ENCODE data around the gene MCC.

DNA sequence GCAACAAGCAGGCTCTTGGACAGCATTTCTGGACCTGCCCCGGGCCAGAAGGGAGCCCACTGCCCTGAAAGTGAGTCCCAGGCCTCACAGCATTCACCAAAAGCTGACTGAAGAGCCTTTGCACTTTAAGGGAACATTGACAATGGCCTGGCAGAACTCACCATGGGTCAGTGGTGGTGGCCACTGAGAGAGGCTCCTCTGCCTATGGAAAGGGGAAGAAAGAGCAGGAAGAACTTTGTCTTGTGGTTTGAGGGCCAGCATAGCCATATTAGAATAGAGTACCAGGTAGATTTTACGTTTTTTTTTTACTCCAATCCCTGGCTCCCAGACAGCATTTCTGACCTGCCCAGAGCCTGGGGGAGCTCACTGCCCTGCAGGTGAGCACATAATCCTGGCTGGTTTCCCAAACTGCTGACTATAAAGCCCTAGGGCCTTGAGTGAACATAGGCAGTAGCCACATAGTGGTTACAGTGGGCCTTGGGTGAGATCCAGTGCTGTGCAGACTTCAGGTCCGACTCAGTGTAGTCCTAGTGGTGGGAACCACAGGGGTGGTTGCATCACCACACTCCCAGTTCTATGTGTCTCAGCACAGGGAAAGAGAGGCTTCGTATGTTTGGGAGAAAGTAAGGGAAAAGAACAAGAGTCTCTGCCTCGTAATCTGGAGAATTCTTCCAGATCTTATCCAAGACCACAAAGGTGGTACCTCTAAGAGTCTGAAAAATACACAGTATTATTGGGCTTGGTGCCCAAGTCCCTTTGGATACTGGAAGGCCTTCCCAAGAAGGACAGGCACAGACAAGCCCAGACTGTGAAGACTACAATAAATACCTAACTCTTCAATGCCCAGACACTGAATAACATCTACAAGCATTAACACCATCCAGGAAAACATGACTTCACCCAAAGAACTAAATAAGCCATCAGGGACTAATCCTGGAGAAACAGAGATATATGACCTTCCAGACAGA, 143.0 kb downstream of the MCC start:
- TF ChIP-seq RAD21 (IDR thresholded peaks at IDR 0.05; ENCODE audit: low read depth), result no peak
- TF ChIP-seq FOXM1 (IDR thresholded peaks at IDR 0.05; ENCODE audit: borderline replicate concordance, low read depth), result no peak
- TF ChIP-seq MAX (IDR thresholded peaks at IDR 0.05), result no peak
- TF ChIP-seq NFIC (IDR thresholded peaks at IDR 0.05), result no peak
- TF ChIP-seq TAF1 (IDR thresholded peaks at IDR 0.05; ENCODE audit: low read depth), result no peak
- TF ChIP-seq, protein P1, sequence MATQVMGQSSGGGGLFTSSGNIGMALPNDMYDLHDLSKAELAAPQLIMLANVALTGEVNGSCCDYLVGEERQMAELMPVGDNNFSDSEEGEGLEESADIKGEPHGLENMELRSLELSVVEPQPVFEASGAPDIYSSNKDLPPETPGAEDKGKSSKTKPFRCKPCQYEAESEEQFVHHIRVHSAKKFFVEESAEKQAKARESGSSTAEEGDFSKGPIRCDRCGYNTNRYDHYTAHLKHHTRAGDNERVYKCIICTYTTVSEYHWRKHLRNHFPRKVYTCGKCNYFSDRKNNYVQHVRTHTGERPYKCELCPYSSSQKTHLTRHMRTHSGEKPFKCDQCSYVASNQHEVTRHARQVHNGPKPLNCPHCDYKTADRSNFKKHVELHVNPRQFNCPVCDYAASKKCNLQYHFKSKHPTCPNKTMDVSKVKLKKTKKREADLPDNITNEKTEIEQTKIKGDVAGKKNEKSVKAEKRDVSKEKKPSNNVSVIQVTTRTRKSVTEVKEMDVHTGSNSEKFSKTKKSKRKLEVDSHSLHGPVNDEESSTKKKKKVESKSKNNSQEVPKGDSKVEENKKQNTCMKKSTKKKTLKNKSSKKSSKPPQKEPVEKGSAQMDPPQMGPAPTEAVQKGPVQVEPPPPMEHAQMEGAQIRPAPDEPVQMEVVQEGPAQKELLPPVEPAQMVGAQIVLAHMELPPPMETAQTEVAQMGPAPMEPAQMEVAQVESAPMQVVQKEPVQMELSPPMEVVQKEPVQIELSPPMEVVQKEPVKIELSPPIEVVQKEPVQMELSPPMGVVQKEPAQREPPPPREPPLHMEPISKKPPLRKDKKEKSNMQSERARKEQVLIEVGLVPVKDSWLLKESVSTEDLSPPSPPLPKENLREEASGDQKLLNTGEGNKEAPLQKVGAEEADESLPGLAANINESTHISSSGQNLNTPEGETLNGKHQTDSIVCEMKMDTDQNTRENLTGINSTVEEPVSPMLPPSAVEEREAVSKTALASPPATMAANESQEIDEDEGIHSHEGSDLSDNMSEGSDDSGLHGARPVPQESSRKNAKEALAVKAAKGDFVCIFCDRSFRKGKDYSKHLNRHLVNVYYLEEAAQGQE (IDR thresholded peaks at IDR 0.05; ENCODE audit: low read depth), result no peak
- TF ChIP-seq, protein P2, sequence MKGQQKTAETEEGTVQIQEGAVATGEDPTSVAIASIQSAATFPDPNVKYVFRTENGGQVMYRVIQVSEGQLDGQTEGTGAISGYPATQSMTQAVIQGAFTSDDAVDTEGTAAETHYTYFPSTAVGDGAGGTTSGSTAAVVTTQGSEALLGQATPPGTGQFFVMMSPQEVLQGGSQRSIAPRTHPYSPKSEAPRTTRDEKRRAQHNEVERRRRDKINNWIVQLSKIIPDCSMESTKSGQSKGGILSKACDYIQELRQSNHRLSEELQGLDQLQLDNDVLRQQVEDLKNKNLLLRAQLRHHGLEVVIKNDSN (IDR thresholded peaks at IDR 0.05), result no peak

All from Ishikawa (cell line).